T-helper 1 cell treated with Interleukin-12 subunit alpha and Interleukin-12 subunit beta and Interleukin-4 antibody, amounts not matched to agents 30 ng/mL and 1 ng/mL, for 36 hours (primary cell): ENCODE data around the gene TMUB2. TPM values are rescaled to one million over a fixed set of nuclear protein-coding genes. Genes with fewer than 3 reads are reported as not detected.
"Not testable (repeated sequence)": the region's sequence is repeated elsewhere in the genome, so short reads cannot be mapped to it uniquely, and the experiment has no call there.

Experiments
- intact Hi-C: fragments of 100-400 bp; cut with micrococcal nuclease; formaldehyde crosslinking; loops from one replicate; pipeline ENCODE4 v1.15.1; 2024
- total RNA-seq: library from RNA; stranded (reverse); gene quantifications from 2 replicates; pipeline ENCODE4 v1.2.3, GENCODE V29; 2022

TMUB2 gene
- total RNA-seq, 1 donor from 2014 or later = 33.2 TPM

- intact Hi-C loops = loop anchor here (1.0 to 5.0 kb wide), 4 partner anchors 8 to 679 kb away; partner anchors contain the start of gene EFTUD2
Measured at GRCh38 chr17:44217738-44218343, 31.1 kb downstream of the TMUB2 start.

- intact Hi-C loops = loop anchor here (1.0 to 5.0 kb wide), 4 partner anchors 8 to 679 kb away; partner anchors contain the start of gene EFTUD2
Measured at GRCh38 chr17:44218344-44219107, 31.8 kb downstream of the TMUB2 start.

- intact Hi-C loops = loop anchor here (5.0 kb wide), 1 partner anchor 678 kb away; the partner anchor contains the start of gene EFTUD2
Measured at GRCh38 chr17:44219108-44219615, 32.4 kb downstream of the TMUB2 start.

- intact Hi-C loops = loop anchor here (5.0 kb wide), 3 partner anchors 283 to 678 kb away; partner anchors contain the start of genes EFTUD2 and GPATCH8
Measured at GRCh38 chr17:44219616-44220212, 32.9 kb downstream of the TMUB2 start, which contains the start of gene UBTF. Gene UBTF (minus strand): TSS chr17:44219675. CDS start chr17:44218229, 1,446 bp downstream.

GRCh38 chr17:44220213-44221083 lies 33.7 kb downstream of the TMUB2 start:
- intact Hi-C loops = loop anchor here (1.0 to 5.0 kb wide), 6 partner anchors 26 to 293 kb away; partner anchors contain the start of genes GPATCH8, RUNDC3A, SLC25A39 and TMUB2

GRCh38 chr17:44221084-44221861 lies 34.5 kb downstream of the TMUB2 start:
- intact Hi-C loops = loop anchor here (1.0 to 5.0 kb wide), 6 partner anchors 25 to 294 kb away; partner anchors contain the start of genes GPATCH8, RUNDC3A, SLC25A39 and TMUB2

GRCh38 chr17:44221862-44222111 lies 35.0 kb downstream of the TMUB2 start:
- intact Hi-C loops = loop anchor here (1.0 to 5.0 kb wide), 6 partner anchors 25 to 294 kb away; partner anchors contain the start of genes GPATCH8, RUNDC3A, SLC25A39 and TMUB2

- intact Hi-C loops = loop anchor here (5.0 kb wide), 2 partner anchors 280 to 295 kb away; partner anchors contain the start of gene GPATCH8
Measured at GRCh38 chr17:44222112-44222869, 35.5 kb downstream of the TMUB2 start.

GRCh38 chr17:44223541-44224071 lies 36.8 kb downstream of the TMUB2 start:
- intact Hi-C loops = loop anchor here (5.0 kb wide), 2 partner anchors 279 to 296 kb away; partner anchors contain the start of gene GPATCH8

GRCh38 chr17:44229090-44229489 lies 42.3 kb downstream of the TMUB2 start:
- intact Hi-C loops = no loop called here

- intact Hi-C loops = no loop called here
Measured at GRCh38 chr17:44230140-44230539, 43.4 kb downstream of the TMUB2 start.

- intact Hi-C loops = no loop called here
Measured at GRCh38 chr17:44232061-44232460, 45.3 kb downstream of the TMUB2 start.

- intact Hi-C loops = no loop called here
Measured at GRCh38 chr17:44233582-44233981, 46.8 kb downstream of the TMUB2 start.

- intact Hi-C loops = no loop called here
Measured at GRCh38 chr17:44235583-44235936, 48.8 kb downstream of the TMUB2 start.

- intact Hi-C loops = no loop called here
Measured at GRCh38 chr17:44236444-44236991, 49.7 kb downstream of the TMUB2 start.

GRCh38 chr17:44237886-44238285 lies 51.1 kb downstream of the TMUB2 start:
- intact Hi-C loops = not testable (repeated sequence)

GRCh38 chr17:44241106-44241624 lies 54.4 kb downstream of the TMUB2 start:
- intact Hi-C loops = no loop called here
